Liver (tissue), 1 donor: ENCODE results near the gene AP1S1.

ENCODE experiments used
- FOXA1 ChIP-seq: IDR thresholded peaks from 2 replicates; pipeline ENCODE4 v1.6.1; 2016; ENCODE audit warnings: antibody characterized with exemption
- REST ChIP-seq: IDR thresholded peaks from 2 replicates; pipeline ENCODE4 v1.6.1; 2016; ENCODE audit warnings: antibody characterized with exemption, mild to moderate bottlenecking

GRCh38 chr7:101109368-101109767 lies 44.9 kb upstream of the AP1S1 start:
- TF ChIP-seq FOXA1 (no peak), REST (no peak)
